ENCODE measurements around the gene FNBP1. TPM values are rescaled to one million over a fixed set of nuclear protein-coding genes. Genes with fewer than 3 reads are reported as not detected.

The FNBP1 gene
- total and polyA plus RNA-seq, 10 of the 15 experiments (the other 5 are each of a cell fraction or from before 2014, with no cell fraction given): 64.5 to 353 (median 179) TPM

DNA sequence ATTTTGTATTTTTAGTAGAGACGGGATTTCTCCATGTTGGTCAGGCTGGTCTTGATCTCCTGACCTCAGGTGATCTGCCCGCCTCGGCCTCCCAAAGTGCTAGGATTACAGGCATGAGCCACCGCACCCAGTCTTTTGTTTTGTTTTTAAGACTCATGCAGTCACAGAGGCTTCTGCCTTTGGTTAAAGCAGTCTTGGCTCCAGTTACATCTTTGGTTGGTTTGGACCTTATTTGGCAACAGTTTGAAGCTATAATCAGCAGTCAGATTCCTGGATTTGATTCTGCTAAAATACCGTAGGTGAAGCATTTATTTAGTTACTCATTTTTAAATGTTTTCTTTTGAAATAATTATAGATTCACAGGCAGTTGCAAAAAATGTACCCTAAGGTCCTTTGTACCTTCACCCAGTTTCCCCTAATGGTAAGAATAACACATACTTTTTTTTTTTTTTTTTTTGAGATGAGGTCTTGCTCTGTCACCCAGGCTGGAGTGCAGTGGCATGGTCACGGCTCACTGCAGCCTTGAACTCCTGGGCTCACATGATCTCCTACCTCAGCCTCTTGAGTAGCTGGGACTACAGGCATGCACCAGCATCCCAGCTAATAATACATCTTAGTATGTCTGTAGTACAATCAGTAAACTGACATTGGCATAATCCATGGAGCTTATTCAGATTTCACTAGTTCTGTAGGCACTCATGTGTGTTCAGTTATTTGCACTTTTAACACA, 192.0 kb downstream of the FNBP1 start:
- no peak overlapping the region for H3K4me2 ChIP-seq (ENCODE audit: control insufficient read depth, insufficient read depth)
- FAIRE-seq (no peak), ATAC-seq (no peak), DNase-seq (ENCODE audit: low read depth, low spot score) (no peak)
- H4K20me1 ChIP-seq (ENCODE audit: control insufficient read depth, insufficient read depth): no peaks in the 10 kb centered on the region
- intact Hi-C loops (cut with micrococcal nuclease; ENCODE audit: unreplicated experiment): no loop called here
- CTCF ChIA-PET: interaction anchor here (0.6 kb wide), 1 partner anchor 53 kb away, joined by 3 read pairs; no protein-coding TSS in a partner anchor
- H3K4me1 ChIP-seq (ENCODE audit: control insufficient read depth, insufficient read depth, low read length): no peaks in the 10 kb centered on the region
- no peak for TF ChIP-seq IKZF2 (IDR thresholded peaks at IDR 0.05)
- no peak for TF ChIP-seq RAD21 (IDR thresholded peaks at IDR 0.05; ENCODE audit: insufficient read depth, low read depth, low read length)
- TF ChIP-seq SMAD1 (IDR thresholded peaks at IDR 0.05; ENCODE audit: low read depth, partially characterized antibody): no peak
- in situ Hi-C loops (cut with MboI): no loop called here
- SMC1A ChIA-PET (ENCODE audit: uncharacterized antibody, unreplicated experiment): no interaction called here
- no TSS peak for BruUV-seq (replicated peaks)
- no peaks in the 10 kb centered on the region; a peak in 2 of 4 replicates for H3K36me3 ChIP-seq (ENCODE audit: control insufficient read depth in 2 of 2, insufficient read depth in 2 of 2, low read length in 1 of 2)
- H3K27ac ChIP-seq (ENCODE audit: control insufficient read depth, insufficient read depth): no peak overlapping the region
- 90% methylated on average over 6 of the region's 6 CpGs for WGBS (ENCODE audit: insufficient coverage, insufficient replicate concordance, low lambda C conversion rate, missing lambda C conversion rate)
- no peak overlapping the region for H3K9ac ChIP-seq (ENCODE audit: control insufficient read depth, insufficient read depth, low read length)
- RAD21 ChIA-PET (ENCODE audit: unreplicated experiment): no interaction called here
- H3K27me3 ChIP-seq (replicated peaks in 1 of 2; ENCODE audit: control insufficient read depth in 2 of 2, insufficient read depth in 2 of 2, low read length in 1 of 2): no peaks in the 10 kb centered on the region
- no peak overlapping the region for H3K4me3 ChIP-seq
- H3K79me2 ChIP-seq (ENCODE audit: control insufficient read depth, insufficient read depth, low read length): no peaks in the 10 kb centered on the region
- H2AFZ ChIP-seq (ENCODE audit: control insufficient read depth, low read depth, low read length): no peak overlapping the region
- POLR2A ChIA-PET: no interaction called here
- H3K9me3 ChIP-seq (replicated peaks; ENCODE audit: control insufficient read depth, insufficient read depth, low read length): no peaks in the 10 kb centered on the region

DNA sequence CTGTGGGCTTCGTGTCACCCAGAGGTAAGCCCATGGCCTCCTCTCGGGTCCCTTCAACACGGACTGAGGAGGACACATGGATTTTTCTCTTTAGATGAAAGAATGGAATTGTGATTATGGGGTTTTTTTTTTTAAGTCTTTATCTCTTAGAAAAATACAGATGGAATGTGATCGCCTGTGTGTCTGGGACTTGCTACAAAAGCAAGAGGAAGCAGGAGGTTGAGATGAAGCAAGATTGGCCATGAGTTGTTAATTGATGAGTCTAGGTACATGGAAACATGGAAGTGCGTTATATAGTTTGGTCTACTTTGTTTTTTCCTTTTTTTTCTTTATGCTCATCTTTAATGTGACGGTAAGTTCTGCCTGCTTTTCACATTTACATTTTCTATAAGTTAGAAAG, 193.1 kb downstream of the FNBP1 start:
- H3K4me2 ChIP-seq (ENCODE audit: control insufficient read depth, insufficient read depth): no peak overlapping the region
- ChIA-PET POLR2A (no interaction called here), SMC1A (ENCODE audit: uncharacterized antibody, unreplicated experiment) (interaction anchor here (1.3 kb wide), 1 partner anchor 10 kb away, joined by 3 read pairs; no protein-coding TSS in a partner anchor), RAD21 (ENCODE audit: unreplicated experiment) (no interaction called here), CTCF (interaction anchor here (0.6 kb wide), 1 partner anchor 54 kb away, joined by 3 read pairs; no protein-coding TSS in a partner anchor)
- 67% methylated on average over 6 of the region's 6 CpGs for WGBS (ENCODE audit: insufficient coverage, insufficient replicate concordance, low lambda C conversion rate, missing lambda C conversion rate)
- H3K9ac ChIP-seq (ENCODE audit: control insufficient read depth, insufficient read depth, low read length): no peak overlapping the region
- H3K27ac ChIP-seq (ENCODE audit: control insufficient read depth, insufficient read depth): no peak overlapping the region
- intact Hi-C loops (cut with micrococcal nuclease; ENCODE audit: unreplicated experiment) (no loop called here), in situ Hi-C loops (cut with MboI) (loop anchor here (25.0 kb wide), 1 partner anchor 1412 kb away; no protein-coding TSS in a partner anchor)
- DNase-seq (ENCODE audit: low read depth, low spot score) (no peak), FAIRE-seq (no peak), ATAC-seq (no peak)
- H3K27me3 ChIP-seq (replicated peaks in 1 of 2; ENCODE audit: control insufficient read depth in 2 of 2, insufficient read depth in 2 of 2, low read length in 1 of 2): no peaks in the 10 kb centered on the region
- H3K36me3 ChIP-seq (ENCODE audit: control insufficient read depth in 2 of 2, insufficient read depth in 2 of 2, low read length in 1 of 2): no peaks in the 10 kb centered on the region; a peak in 2 of 4 replicates
- no peaks in the 10 kb centered on the region for H3K9me3 ChIP-seq (replicated peaks; ENCODE audit: control insufficient read depth, insufficient read depth, low read length)
- H4K20me1 ChIP-seq (ENCODE audit: control insufficient read depth, insufficient read depth): no peaks in the 10 kb centered on the region
- no TSS peak for BruUV-seq (replicated peaks)
- H3K4me1 ChIP-seq (ENCODE audit: control insufficient read depth, insufficient read depth, low read length): no peaks in the 10 kb centered on the region
- H2AFZ ChIP-seq (ENCODE audit: control insufficient read depth, low read depth, low read length): no peak overlapping the region
- H3K79me2 ChIP-seq (ENCODE audit: control insufficient read depth, insufficient read depth, low read length): no peaks in the 10 kb centered on the region
- H3K4me3 ChIP-seq: no peak overlapping the region
- TF ChIP-seq POLR2AphosphoS2 (IDR thresholded peaks at IDR 0.05; ENCODE audit: low read depth, low read length) (no peak), SUZ12 (IDR thresholded peaks at IDR 0.05; ENCODE audit: unreplicated experiment) (no peak), NR2C1 (IDR thresholded peaks at IDR 0.05) (no peak), RFX5 (IDR thresholded peaks at IDR 0.05; ENCODE audit: low read depth, low read length) (no peak), NR2C2 (IDR thresholded peaks at IDR 0.05; ENCODE audit: borderline replicate concordance, control insufficient read depth, insufficient read length, low read depth) (no peak), ZNF217 (IDR thresholded peaks at IDR 0.05) (no peak), RUNX3 (IDR thresholded peaks at IDR 0.05; ENCODE audit: low read length) (no peak), IKZF2 (IDR thresholded peaks at IDR 0.05) (no peak), ZBED1 (IDR thresholded peaks at IDR 0.05; ENCODE audit: borderline replicate concordance) (no peak)
- TF ChIP-seq, protein P1, sequence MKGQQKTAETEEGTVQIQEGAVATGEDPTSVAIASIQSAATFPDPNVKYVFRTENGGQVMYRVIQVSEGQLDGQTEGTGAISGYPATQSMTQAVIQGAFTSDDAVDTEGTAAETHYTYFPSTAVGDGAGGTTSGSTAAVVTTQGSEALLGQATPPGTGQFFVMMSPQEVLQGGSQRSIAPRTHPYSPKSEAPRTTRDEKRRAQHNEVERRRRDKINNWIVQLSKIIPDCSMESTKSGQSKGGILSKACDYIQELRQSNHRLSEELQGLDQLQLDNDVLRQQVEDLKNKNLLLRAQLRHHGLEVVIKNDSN (IDR thresholded peaks at IDR 0.05; ENCODE audit: borderline replicate concordance, extremely low read length, insufficient read depth, low read depth, low read length): no peak
- TF ChIP-seq, protein P2, sequence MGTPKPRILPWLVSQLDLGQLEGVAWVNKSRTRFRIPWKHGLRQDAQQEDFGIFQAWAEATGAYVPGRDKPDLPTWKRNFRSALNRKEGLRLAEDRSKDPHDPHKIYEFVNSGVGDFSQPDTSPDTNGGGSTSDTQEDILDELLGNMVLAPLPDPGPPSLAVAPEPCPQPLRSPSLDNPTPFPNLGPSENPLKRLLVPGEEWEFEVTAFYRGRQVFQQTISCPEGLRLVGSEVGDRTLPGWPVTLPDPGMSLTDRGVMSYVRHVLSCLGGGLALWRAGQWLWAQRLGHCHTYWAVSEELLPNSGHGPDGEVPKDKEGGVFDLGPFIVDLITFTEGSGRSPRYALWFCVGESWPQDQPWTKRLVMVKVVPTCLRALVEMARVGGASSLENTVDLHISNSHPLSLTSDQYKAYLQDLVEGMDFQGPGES (IDR thresholded peaks at IDR 0.05): no peak
